Endothelial cell of umbilical vein (primary cell): Measurements from ENCODE around the gene MAPT.
"Not testable (repeated sequence)": the region's sequence is repeated elsewhere in the genome, so short reads cannot be mapped to it uniquely, and the experiment has no call there.

Source experiments
- EZH2 ChIP-seq: IDR thresholded peaks from 2 replicates; pipeline ENCODE4 v1.6.1; 2012; ENCODE audit warnings: borderline replicate concordance, low read depth, mild to moderate bottlenecking, moderate library complexity, low read length, inconsistent platforms; ENCODE audit not compliant: severe bottlenecking
- FOS ChIP-seq: IDR thresholded peaks from 2 replicates; pipeline ENCODE4 v1.6.1; 2011; ENCODE audit warnings: mild to moderate bottlenecking, low read length, moderate library complexity, borderline replicate concordance; ENCODE audit not compliant: insufficient read depth
- GATA2 ChIP-seq: IDR thresholded peaks from 2 replicates; pipeline ENCODE4 v1.7.0; 2011; ENCODE audit warnings: low read depth, mild to moderate bottlenecking, moderate library complexity, mixed read lengths, low read length; ENCODE audit not compliant: insufficient read length, insufficient read depth
- JUN ChIP-seq: IDR thresholded peaks from 2 replicates; pipeline ENCODE4 v1.6.1; 2011; ENCODE audit warnings: borderline replicate concordance, low read depth; ENCODE audit not compliant: insufficient read length, insufficient read depth
- POLR2A ChIP-seq: IDR thresholded peaks from 2 replicates; pipeline ENCODE4 v1.6.1; 2012; ENCODE audit warnings: low read depth, mild to moderate bottlenecking, control low read depth, low read length
- POLR2AphosphoS5 ChIP-seq: IDR thresholded peaks from 2 replicates; pipeline ENCODE4 v1.6.1; 2012; ENCODE audit warnings: low read depth, mild to moderate bottlenecking, control low read depth, low read length, moderate library complexity; ENCODE audit not compliant: insufficient read depth
- TF ChIP-seq, protein P1 (sequence below), 2 donors: IDR thresholded peaks; 1 replicate in 1 of 2; 2 replicates in 1 of 2; pipeline ENCODE4 v1.5.1; 2011; ENCODE audit warnings: low read length in 2 of 2, mild to moderate bottlenecking in 2 of 2, moderate library complexity in 2 of 2, control low read depth in 1 of 2, inconsistent platforms in 1 of 2, low read depth in 1 of 2; ENCODE audit not compliant: insufficient read depth in 1 of 2; ENCODE audit errors: extremely low read depth in 1 of 2
- TF ChIP-seq, protein P2 (sequence below): IDR thresholded peaks from 2 replicates; pipeline ENCODE4 v1.6.1; 2011; ENCODE audit not compliant: insufficient read depth, insufficient read length

DNA sequence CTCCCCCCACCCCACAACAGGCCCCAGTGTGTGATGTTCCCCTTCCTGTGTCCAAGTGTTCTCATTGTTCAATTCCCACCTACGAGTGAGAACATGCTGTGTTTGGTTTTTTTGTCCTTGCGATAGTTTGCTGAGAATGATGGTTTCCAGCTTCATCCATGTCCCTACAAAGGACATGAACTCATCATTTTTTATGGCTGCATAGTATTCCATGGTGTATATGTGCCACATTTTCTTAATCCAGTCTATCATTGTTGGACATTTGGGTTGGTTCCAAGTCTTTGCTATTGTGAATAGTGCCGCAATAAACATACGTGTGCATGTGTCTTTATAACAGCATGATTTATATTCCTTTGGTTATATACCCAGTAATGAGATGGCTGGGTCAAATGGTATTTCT lies 62.4 kb downstream of the MAPT start:
- TF ChIP-seq, protein P1, sequence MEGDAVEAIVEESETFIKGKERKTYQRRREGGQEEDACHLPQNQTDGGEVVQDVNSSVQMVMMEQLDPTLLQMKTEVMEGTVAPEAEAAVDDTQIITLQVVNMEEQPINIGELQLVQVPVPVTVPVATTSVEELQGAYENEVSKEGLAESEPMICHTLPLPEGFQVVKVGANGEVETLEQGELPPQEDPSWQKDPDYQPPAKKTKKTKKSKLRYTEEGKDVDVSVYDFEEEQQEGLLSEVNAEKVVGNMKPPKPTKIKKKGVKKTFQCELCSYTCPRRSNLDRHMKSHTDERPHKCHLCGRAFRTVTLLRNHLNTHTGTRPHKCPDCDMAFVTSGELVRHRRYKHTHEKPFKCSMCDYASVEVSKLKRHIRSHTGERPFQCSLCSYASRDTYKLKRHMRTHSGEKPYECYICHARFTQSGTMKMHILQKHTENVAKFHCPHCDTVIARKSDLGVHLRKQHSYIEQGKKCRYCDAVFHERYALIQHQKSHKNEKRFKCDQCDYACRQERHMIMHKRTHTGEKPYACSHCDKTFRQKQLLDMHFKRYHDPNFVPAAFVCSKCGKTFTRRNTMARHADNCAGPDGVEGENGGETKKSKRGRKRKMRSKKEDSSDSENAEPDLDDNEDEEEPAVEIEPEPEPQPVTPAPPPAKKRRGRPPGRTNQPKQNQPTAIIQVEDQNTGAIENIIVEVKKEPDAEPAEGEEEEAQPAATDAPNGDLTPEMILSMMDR (IDR thresholded peaks at IDR 0.05; ENCODE audit: extremely low read depth in 1 of 2, insufficient read depth in 1 of 2, low read depth in 1 of 2, low read length in 2 of 2) = not testable (repeated sequence)
- TF ChIP-seq EZH2, POLR2AphosphoS5, GATA2, POLR2A, JUN, FOS: not testable (repeated sequence)
- TF ChIP-seq, protein P2, sequence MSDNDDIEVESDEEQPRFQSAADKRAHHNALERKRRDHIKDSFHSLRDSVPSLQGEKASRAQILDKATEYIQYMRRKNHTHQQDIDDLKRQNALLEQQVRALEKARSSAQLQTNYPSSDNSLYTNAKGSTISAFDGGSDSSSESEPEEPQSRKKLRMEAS = not testable (repeated sequence)
